ENCODE results near the gene RAPGEF6.

GRCh38 chr5:131450941-131451340, 184.1 kb downstream of the RAPGEF6 start:
- TF ChIP-seq CSRNP3 (CRISPR knock-in tag; IDR thresholded peaks at IDR 0.05) (no peak), RARB (CRISPR knock-in tag; IDR thresholded peaks at IDR 0.05) (no peak)
